Globus pallidus (tissue), 1 donor: ENCODE data around the gene LMTK3.
A peak's percentile ranks its signal among the peaks of the same experiment; 100 is the strongest.

Source experiments
- DNase-seq: peaks from one replicate; pipeline ENCODE4 v3.0.0-alpha.2; 2015; ENCODE audit warnings: low spot score

LMTK3 gene, protein sequence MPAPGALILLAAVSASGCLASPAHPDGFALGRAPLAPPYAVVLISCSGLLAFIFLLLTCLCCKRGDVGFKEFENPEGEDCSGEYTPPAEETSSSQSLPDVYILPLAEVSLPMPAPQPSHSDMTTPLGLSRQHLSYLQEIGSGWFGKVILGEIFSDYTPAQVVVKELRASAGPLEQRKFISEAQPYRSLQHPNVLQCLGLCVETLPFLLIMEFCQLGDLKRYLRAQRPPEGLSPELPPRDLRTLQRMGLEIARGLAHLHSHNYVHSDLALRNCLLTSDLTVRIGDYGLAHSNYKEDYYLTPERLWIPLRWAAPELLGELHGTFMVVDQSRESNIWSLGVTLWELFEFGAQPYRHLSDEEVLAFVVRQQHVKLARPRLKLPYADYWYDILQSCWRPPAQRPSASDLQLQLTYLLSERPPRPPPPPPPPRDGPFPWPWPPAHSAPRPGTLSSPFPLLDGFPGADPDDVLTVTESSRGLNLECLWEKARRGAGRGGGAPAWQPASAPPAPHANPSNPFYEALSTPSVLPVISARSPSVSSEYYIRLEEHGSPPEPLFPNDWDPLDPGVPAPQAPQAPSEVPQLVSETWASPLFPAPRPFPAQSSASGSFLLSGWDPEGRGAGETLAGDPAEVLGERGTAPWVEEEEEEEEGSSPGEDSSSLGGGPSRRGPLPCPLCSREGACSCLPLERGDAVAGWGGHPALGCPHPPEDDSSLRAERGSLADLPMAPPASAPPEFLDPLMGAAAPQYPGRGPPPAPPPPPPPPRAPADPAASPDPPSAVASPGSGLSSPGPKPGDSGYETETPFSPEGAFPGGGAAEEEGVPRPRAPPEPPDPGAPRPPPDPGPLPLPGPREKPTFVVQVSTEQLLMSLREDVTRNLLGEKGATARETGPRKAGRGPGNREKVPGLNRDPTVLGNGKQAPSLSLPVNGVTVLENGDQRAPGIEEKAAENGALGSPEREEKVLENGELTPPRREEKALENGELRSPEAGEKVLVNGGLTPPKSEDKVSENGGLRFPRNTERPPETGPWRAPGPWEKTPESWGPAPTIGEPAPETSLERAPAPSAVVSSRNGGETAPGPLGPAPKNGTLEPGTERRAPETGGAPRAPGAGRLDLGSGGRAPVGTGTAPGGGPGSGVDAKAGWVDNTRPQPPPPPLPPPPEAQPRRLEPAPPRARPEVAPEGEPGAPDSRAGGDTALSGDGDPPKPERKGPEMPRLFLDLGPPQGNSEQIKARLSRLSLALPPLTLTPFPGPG (N-terminal part only)

DNA sequence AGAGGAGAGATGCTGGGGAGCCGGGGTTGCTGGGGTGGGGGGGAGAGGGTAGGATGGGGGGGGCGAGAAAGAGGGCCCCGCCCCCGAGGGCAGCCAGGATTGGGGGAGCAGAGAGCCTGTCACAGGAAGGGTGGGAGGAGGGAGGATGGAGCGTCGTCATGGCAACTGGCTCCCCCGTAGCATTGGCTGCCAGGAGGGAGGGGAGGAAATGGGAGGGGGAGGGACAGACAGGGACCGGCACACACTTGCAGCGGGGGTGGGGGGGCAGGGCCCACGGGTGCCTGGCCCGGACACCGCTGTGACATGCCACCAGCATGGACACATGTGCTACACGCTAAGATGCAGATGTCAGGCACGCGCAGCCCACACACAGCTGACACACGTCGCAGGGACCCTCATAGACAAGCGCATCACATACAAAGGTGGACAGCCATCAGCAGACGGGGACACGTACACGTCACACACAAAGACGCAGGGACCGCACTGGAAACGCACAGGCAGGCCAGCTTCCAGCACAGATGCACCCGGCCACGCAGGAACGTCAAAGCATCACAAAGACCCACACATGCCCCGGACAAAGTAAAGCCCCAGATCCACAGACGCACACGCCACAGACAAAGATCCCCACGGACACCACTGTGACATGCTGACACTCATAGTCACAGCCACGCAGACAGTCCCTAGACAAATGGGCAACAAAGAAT, at the start of gene LMTK3:
Gene LMTK3, minus strand, starts transcription at position 36 of the 704 bp plus-strand sequence. CDS start 259 bp downstream, outside the sequence.
- DNase-seq, result peak; percentile 94

DNA sequence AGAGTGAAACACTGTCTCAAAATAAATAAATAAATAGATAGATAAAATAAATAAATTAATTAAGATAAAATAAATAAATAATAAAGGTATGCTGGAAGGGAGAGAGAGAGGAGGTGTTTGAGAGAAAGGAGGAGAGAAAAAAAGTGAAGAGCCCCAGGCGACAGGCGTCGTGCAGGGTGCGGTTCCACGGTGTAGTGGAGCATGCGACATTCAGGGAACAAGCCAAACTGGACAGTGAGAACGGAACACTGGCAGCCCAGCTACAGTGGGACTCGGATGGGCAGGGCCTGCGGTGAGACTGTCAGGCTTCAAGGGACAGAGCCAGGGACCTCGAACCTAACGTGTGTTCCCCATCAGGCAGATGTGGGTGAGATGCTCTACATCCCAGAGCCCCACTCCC, 49.8 kb upstream of the LMTK3 start:
- DNase-seq, result no peak

DNA sequence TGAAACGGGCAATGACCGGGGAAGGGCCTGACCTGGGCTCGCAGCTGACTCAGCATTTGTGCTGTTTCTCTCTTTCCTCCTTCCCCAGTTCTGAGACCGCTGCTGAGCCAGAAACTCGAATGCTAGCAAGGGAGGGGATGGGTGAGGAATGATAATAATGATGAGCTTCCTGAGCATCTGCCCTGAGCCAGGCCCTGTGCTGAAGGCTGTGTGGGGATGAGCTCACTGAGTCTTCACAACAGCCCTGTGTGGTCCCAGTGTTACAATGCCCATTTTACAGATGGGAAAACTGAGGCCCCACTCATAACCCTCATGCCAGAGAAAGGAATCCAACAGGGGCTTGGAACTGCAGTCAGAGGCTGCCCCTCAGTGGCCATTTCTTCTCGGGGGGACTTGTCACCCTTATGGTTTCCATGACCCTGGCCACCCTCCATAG, 48.5 kb upstream of the LMTK3 start:
- no peak for DNase-seq

DNA sequence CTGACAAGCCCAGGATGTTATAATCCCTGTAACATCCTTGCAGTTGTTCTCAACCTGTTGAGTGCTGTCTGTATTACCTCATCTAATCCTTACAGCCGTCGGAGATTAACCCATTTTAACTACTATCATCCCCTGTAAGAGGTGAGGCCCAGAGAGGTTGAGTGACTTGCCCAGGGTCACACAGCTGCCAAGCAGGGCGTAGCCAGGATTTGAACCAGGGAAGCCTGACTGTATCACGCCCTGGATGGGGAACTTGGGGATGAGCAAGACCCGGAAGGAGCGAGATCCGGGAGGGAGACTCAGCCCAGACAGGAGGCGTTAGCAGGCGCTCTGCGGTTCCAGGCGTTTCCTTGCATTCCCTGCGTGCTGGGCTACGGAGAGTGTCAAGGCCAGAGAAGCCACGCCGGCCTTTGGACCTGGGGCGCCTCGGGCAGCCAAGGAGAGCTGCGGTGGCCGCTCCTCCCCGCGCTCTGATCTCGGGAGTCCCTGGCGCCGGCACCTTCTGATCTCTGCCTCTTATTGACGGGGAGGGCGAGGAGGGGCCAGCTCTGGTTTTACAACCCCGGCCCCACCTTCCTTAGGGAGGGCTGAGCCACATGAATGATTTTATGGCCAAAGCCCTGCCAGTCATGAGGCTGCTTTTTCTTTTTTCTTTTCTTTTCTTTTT, 46.5 kb upstream of the LMTK3 start:
- DNase-seq, result no peak

DNA sequence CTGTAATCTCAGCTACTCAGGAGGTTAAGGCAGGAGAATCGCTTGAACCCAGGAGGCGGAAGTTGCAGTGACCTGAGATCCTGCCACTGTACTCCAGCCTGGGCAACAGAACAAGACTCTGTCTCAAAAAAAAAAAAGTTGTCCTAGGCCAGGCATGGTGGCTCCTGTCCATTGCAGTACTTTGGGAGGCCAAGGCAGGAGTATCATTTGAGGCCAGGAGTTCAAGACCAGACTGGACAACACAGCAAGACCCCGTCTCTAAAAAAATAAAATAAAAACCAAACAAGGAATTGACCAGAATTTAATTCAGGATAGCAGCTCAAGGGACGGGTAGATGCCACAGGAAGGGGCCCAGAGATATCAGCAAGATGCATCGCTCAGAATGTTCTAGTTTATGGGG, 45.2 kb upstream of the LMTK3 start:
- no peak for DNase-seq

DNA sequence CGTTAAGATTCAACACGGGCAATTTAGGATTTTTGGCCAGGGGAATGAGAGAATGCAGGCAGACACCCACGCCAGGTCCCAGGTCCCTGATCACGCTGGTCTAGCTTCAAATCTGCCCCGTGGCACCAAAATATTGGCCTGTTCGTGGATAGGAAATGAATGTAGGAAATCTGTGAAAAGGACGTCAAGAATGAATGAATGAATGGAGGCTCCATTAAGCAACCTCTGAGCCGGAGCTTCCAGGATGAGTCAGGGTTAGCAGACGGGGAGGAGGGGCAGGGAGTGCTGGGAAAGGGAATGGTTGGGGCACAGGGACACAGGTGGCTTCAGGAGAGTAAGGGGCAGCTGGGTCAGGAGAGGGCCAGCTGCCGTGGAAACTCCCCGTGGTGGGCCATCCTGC, 44.5 kb upstream of the LMTK3 start:
- DNase-seq, result no peak

DNA sequence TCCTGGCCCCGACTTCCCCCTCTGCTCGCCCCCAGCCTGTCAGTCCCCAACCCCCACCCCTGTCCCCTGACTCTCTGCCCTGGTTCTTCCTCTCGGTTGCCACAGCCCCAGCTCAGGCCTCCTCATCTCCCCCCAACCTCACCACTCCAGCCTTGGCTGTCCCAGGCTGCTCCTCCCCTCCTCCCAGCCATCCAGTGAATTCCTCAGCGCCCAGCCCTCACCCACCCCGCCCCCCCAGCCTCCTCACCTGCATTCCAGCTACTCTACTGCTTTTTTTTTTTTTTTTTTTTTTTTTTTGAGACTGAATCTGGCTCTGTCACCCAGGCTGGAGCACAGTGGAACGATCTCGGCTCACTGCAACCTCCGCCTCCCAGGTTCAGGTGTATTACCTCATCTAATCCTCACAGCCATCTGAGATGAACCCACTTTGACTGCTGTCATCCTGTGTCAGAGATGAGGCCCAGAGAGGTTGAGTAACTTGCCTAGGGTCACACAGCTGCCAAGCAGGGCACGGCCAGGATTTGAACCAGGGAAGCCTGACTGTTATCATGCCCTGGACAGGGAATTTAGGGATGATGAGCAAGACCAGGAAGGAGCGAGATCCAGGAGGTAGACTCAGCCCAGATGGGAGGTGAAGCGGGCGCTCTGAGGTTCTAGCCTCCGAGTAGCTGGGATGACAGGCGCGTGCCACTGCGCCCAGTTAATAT, 42.9 kb upstream of the LMTK3 start:
- no peak for DNase-seq

DNA sequence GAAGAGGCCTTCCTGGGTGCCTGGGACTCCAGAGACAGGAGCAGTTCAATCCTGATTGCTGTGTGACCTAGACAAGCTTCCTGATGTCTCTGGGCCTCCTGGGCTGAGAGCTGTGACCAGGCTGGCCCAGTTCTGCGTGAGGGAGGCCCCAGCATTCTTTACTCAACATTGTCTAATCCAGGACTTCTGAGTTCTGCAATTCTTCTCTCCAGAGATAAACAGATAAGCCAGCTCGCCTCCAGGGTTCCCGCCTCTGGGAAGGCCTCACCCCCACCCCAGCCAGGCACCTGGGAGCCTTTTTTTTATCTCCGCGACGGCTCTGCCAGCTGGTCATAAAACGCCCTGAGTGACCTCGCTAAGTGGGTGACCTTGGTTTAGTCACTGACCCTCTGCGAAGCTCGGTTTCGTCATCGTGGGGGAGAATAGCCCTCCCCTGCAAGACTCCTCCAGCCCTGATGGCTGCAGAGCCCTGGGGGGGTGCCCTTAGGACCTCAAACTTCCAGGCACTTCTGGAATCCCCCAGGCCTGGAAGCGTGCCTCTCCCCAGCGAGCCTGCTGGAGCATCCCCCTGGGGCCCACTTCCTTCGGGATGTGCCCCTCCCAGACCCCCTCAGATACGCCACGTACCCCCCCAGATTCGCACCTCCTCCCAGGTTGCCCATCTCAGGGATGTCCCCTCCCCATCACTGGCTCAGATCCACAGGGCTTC, 42.2 kb upstream of the LMTK3 start:
- DNase-seq, result no peak

DNA sequence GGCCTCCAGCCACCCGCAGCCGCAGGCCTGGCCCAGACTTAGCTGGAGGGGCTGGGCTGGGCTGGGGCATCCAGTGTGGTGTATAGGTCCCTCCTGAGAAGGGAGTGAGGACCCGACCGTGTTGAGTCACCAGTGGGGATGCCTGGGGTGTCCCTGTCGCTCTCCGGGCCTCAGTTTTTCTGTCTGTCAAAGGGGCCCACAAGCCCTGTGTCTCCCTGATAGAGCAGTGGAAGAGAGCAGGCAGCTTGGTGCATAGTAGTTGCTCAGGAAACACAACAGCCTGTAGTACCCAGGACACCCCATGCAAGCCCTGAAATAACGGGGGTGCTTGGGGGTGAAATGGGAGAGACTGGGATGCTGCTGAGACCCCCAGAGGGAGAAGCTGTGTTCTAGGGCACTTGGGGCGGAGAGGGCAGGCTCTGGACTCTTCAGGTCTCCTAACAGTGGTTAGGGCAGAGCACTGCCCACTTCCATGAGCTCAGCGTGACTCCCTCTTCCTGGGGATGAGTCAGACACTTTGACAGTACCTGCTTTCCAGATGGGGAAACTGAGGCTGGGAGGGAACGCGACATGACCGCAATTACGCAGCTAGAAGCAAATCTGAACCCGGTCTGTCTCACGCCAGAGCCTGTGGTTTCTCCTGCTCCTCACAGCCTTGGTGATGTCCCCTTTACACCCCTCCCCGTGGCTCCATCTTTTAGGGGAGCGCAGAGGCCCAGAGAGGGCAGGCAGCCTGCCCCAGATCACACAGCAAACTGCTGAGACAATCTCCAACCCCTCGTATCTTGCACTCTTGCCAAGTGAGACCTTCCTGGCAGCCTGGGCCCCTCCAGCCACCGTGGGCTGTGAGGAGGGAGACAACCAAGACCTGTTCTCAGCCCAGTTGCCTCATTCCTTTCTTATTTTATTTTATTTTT, 41.0 kb upstream of the LMTK3 start:
- DNase-seq, result no peak

DNA sequence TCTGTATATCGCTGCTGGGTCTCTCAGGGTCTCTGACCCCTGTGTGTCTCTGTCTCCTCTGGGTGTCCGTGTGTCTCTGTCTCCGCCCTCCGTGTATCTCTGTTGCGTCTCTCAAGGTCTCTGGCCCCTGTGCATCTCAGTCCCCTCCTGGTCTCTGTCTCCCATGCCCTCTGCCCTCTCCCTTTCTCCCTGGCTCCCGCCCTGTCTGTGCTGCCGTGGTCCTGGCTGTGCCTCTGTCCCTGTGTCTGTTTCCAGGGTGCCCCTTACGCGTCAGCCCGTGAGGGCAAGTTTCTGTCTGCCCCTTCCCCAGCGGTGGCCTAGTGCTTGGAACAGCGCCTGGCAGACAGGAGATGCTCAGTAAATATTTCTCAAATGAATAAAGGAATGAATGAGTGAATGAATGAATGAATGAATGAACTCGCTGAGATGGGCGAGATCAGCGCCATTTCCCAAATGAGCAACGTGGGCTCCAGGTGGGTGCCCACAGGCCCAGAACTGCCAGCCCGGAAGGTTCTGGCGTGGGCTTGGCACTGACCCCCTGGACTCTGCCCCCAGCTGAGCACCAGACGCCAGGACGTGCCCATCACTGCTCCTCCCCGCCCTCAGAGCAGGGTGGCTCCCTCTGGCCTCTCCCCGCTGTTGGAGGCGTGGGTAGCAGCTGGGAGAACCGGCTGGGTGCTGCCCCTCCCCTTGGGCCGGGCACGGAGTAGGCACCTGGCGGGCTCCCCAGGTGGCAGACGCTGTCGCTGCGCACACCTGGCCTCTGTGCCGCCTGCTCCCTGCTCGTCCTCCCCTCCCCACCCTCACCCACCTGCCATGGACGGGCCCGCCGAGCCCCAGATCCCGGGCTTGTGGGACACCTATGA, 40.0 kb upstream of the LMTK3 start, which contains the start of gene SULT2B1:
Gene SULT2B1, plus strand, starts transcription at position 736 of the 866 bp plus-strand sequence. Its CDS starts 81 bp downstream, at position 817.
- no peak for DNase-seq

DNA sequence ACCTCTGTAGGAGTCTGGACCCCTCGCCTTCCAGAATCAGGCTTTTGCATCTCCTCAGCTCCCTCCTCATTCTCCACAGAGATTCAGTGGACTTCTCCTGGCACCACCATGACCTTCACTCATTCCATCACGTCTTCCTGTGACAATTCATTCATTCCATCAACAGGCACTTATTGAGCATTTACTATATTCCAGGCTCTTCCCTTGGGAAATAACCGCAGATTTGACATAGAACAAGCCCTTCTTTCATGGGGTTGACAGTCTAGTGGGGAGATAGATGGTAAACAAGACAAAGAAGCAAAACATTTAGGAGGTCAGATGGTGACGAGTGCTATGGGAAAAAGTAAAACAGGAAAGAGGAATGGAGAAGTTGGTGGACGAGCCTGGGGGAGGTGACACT, 37.7 kb upstream of the LMTK3 start:
- DNase-seq, result no peak

DNA sequence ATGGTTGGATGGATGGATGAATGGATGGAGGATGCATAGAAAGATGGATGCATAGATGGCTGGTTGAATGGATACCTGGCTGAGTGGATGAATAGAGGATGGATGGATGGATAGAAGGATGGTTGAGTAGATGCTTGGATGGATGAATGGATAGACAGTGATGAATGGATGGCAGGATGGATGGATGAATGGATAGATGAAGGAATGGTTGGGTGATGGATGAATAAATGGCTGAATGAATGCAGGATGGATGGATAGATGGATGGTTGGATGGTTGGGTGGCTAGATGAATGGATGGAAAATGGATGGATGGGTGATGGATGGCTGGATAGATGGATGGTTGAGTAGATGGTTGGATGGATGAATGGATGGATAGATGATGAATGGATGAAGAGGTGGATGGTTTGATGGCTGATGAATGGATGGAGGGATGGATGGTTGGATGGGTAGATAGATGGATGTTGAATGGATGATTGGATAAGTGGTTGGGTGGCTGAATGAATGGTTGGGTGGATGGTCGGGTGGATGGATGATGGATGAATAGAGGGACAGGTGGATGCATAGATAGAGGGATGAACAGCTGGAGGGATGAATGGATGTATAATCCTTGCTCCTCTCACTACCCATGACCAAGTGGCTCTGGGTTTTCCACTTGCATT, 36.7 kb upstream of the LMTK3 start:
- DNase-seq, result no peak

DNA sequence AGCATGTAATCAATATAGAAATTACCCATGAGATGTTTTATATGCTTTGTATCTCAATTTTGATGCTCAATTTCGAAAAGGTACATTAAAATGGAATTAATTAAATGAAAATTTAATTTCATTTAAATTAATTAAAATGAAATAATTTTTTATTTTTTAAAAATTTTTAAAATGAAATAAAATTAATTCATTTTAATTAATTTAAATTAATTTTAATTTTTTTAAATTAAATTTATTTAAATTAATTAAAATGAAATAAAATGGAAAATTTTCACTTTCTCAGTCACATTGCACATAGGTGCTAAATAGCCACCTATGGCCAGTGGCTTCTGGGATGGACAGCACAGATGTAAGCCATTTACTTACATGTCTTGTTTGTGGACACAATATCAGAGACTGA, 36.1 kb upstream of the LMTK3 start:
- DNase-seq, result no peak

DNA sequence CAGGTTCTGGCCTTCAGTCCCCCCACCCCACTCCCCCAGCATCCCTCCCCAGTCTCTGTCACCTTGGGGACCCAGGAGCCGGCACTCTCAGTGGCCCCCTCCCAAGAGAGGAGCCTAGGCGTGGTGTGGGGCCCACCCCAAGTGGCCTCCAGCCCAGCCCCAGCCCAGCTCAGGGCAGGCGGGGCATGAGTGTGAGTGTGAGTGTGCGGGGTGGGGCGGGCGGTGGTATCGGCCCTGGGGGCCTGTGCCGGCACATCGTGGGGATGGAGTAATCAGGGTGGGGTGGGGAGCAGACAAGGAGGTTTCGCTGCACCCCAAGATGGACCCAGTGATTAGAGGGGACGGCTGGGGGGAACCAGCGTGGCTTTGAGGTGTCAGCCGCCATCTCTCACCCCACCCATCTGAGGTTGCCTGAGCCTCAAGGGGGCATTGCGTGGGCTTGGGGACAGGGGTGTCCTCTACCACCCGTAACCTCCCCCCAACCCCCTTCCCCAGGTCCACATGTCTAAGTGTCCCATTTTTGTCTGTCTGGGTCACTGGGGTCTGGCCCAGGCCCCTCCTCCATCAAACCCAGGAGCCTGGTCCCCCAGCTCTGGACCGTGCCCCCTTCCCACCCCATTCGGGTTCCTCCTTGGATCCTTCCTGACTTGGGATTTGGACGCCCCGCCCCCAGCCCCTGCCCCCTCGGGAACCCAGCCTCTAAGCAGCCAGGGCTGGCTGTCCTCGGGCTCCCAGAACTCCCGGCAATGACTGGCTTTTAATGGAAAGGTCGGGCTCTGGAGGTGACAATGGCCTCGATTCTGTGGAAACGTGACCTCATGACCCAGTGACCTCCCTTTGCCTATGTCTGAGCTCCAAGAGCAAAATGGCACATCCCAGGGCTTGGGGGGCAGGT, 33.5 kb upstream of the LMTK3 start:
- DNase-seq, result no peak

DNA sequence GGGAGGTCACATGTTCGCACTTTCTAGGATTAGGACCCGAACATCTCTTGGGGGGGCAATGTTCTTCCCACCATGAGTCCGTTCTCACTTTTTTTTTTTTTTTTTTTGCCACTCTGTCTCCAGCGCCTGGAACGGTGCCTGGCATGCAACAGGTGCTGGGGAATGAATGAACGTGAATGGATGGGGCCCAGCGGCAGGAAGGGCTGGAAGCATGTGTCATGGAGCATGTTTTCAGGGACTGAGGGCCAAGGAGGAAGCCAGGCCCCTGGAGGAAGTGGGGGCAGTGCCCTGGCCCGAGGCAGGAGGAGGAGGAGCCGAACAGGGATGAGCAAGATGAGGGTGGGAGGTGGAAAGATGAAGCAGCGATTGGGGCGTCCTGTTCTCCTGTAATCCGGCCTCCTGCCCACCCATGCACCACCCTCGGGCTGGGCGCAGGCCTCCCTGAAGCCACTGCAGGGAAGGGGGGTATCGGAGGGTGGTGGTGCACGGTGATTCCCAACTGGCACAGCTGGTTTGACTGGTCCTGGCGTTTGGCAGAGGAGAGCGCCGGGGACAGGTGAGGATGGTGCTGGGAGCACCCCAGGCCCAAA, 31.6 kb upstream of the LMTK3 start:
- no peak for DNase-seq

DNA sequence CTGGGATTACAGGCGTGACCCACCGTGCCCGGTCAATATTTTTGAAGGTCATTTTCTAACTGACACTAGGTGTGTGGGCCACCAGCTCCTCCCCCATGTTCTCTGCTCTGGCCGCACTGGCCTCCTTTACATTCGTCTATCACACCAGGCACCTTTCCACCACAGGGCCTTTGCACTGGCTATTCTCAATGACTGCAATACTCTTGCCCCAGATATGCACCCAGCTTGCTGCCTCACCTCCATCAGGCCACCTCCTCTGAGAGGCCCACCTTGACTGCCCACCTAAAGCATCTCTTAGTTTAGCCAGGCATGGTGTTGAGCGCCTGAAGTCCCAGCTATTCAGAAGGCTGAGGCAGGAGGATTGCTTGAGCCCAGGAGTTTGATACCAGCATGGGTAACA, 30.2 kb upstream of the LMTK3 start:
- DNase-seq, result no peak
